ENCODE data around the gene TOGARAM2.

- TF ChIP-seq CTCF (conservative IDR thresholded peaks at IDR 0.05; ENCODE audit: low read length) (no peak), EZH2phosphoT487 (IDR thresholded peaks at IDR 0.05; ENCODE audit: borderline replicate concordance, low read depth, low read length) (no peak)
These were observed 46.3 kb upstream of the TOGARAM2 start for GRCh38 chr2:28934769-28935168.

All from OCI-LY7 (cell line).